GM12872 (cell line): ENCODE measurements around the gene PSMD3.
A peak's percentile ranks its signal among the peaks of the same experiment; 100 is the strongest.

Experiments used
- CTCF ChIP-seq: IDR thresholded peaks from 3 replicates; pipeline ENCODE4 v1.5.1; 2011; ENCODE audit warnings: low read depth, mild to moderate bottlenecking, low read length, moderate library complexity; ENCODE audit not compliant: insufficient read depth

PSMD3 gene

GRCh38 chr17:39980351-39981206, at the start of gene PSMD3:
PSMD3 (plus strand) TSS chr17:39980807; CDS start chr17:39980971, 164 bp downstream.
- TF ChIP-seq CTCF: peak; percentile 84

- no peak for TF ChIP-seq CTCF
Observed at GRCh38 chr17:39933912-39934311, 46.7 kb upstream of the PSMD3 start.

GRCh38 chr17:39934324-39934723, 46.3 kb upstream of the PSMD3 start:
- TF ChIP-seq CTCF: no peak

GRCh38 chr17:39935909-39936308, 44.7 kb upstream of the PSMD3 start:
- TF ChIP-seq CTCF: no peak

GRCh38 chr17:39937447-39937846, 43.2 kb upstream of the PSMD3 start:
- TF ChIP-seq CTCF: no peak

GRCh38 chr17:39938140-39938869, 42.3 kb upstream of the PSMD3 start:
- TF ChIP-seq CTCF: peak; percentile 22; the same call in 1 of the 3 replicates

GRCh38 chr17:39939106-39939505, 41.5 kb upstream of the PSMD3 start:
- TF ChIP-seq CTCF: no peak
